SHP77 treated with DMSO at 0.1 percent for 48 hours (cell line): ENCODE measurements around the gene RNGTT.
"Not testable (repeated sequence)": the region's sequence is repeated elsewhere in the genome, so short reads cannot be mapped to it uniquely, and the experiment has no call there.

Experiments
- DNase-seq: peaks from one replicate; lab custom pipeline; 2025; lab: John Stamatoyannopoulos, UW

Gene RNGTT

DNA sequence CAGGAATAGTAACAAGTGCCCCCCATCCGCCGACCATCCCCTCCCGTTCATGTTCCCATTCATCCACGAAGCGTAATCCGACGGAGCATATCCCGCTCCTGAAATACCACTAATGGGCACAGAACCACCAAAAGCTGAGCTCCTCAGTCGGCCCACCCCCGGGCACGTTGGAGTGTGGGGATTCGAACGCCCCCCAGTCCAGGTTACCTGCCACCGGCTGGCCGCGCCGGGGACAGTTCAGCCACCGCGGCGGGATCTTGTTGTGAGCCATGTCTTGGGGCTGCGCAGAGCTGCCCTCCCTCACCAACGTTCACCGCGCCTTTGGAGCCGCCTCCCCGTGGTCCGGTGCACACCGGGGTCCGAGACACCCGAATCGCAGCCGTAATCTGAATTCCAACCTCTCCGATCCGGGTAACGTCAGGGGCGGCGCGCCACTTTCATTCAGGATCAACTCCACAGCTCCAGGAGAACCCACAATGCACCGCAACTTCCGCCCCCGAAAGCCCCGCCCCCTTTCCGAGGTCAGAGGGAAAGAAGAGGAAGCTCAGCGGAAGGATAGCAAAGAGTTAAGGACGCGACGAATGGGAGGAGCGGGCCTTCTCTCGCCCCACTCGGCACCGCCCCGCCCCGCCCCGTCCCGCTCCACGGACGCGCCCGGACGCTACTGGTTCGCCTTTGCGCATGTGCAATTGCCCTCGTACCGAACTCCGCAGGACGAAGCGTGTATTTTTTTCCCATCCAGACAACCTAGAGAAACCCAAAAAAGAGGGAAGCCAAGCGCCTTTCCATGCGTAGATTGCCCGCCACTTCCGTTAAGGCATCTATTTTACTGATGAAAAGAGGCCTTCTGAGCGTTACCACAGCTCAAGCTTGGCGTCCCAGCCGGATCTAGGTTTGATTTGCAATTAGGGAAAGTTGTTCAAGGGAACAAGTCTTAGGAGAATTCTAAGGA, at the start of gene RNGTT:
RNGTT (minus strand) TSS at position 480 of the 952 bp plus-strand sequence; CDS start at position 271, 209 bp downstream.
- peak; percentile 95 for DNase-seq

DNA sequence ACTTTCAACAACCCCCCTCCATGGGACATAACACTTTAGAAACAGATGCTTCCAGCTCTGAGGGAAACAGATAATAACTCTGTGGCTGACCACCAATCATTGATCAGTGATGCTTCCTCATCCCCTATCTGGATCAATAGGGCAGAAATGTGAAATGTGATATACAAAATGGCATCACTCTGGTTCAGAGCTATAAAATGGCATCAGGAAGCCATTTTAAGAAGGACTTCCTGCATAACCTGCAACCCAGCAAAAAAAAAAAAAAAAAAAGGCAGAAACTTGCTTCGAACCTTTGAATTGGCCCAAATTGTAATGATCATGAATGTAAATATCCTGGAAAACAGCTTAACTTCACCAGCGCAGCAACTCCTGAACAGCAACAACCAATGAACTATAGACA, 48.0 kb upstream of the RNGTT start:
- DNase-seq, result no peak

DNA sequence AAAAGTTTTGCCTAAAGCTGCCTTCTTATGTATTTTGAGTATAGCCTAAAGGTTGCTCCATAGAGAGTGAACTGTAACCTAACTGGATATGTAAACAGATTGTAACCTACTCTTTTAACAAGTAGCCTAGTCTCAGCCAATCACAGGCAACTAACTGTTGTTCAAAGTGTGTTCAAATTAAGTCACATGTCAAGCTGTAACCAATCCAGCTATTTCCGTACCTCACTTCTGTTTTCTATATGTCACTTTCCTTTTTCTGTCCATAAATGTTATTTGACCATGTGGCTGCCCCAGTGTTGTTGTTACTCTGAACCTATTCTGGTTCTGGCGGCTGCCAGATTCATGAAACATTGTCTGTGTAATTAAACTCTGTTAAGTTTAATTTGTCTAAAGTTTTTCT, 47.4 kb upstream of the RNGTT start:
- no peak for DNase-seq

DNA sequence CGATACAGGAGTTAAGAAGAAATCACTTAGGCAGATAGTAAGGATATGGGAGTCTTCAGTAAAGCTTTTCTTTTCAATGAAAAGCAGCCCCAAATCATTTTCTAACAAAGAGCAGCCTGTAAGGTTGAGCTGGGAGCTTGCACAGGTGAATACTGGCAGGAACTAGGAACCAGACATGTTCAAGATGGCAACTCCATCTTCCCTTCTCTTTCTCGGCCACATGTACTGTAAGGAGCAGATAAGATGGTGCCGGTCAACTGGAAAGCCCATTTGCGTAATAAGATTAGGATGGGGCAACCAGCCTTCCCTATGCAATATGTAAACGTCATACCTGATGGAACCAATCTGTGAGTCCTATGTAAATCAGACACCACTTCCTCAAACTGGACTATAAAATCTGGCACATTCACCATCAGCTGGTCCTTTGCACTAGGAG, 46.2 kb upstream of the RNGTT start:
- no peak for DNase-seq

DNA sequence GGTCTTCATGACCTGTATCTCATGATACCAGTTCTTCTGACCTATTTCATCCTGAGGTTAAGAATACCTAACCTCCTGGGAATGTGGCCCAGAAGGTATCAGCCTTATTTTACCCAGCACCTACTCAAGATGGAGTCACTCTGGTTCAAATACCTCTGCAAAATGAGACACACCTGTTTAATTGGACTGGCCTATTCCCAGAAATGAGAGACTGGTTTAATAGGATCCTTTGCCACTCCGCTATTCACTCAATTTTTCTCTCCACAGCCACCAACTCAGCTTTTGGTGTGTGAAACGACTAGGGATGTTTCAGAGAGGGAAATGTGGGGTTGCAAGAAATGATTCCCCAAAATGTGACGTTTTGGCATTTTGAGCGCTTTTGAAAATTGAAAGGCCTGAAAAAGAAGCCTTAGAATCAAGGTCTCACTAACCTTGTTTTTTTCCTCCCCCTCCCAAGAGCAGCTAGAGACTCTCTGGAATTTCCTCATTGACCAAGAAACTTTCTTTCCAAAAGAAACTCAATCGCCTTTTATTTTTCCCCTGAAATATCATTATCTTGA, 45.5 kb upstream of the RNGTT start:
- DNase-seq, result no peak

DNA sequence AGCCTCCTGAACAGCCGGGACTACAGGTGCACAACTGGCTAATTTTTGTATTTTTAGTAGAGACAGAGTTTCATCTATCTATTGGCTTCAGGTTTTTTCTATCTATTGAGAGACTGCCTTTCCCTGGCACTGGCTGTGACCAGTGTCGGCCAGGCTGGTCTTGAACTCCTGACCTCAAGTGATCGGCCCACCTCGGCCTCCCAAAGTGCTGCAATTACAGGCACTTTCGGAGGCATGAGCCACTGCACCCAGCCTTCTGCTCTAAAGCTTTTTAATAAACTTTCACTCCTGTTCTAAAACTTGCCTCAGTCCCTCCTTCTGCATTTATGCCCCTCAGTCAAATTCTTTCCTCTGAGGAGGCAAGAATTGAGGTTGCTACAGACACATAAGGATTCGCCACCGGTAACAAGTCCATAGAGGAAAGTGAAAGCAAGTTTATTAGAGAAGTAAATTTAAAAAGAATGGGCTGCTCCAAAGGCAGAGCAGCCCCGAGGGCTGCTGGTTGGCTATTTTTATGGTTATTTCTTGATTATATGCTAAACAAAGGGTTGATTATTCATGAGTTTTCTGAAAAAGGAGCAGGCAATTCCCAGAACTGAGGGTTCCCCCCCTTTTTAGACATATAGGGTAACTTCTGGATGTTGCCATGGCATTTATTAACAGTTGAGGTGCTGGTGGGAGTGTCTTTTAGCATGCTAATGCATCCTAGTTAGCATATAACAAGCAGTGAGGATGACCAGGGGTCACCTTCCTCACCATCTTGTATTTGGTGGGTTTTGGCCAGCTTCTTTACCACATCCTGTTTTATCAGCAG, 44.8 kb upstream of the RNGTT start:
- DNase-seq, result no peak

DNA sequence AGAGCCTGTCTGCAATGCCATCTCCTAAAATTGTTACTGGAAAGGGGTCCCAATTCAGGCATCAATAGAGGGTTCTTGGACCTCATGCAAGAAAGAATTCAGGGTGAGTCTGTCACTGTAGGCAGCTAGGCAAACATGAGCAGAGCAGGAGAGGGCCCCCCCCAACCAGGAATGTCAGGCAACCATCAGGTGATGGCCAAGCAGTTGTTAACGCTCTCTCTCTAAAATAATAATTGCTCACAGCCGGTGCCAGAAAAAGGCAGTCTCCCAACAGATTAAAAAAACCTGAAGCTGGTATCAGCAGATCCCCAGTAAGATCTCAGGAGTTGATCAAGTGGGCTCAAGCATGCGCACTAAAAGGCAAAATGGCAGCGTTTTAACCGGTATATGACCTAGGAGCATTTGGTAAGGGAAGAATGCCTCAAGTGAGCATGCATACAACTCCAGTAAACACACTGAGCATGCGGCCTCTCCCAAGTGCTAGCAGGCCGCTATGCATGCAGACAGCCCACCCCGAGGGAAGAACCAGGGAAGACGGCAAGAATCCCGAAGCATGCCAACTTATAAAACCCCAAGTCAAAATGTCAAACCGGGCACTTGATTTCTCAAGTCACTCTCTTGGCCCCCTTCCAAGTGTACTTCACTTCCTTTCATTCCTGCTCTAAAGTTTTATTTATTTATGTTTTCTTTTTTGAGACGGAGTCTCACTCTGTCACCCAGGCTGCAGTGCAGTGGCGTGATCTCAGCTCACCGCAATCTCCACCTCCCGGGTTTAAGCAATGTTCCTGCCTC, 44.0 kb upstream of the RNGTT start:
- DNase-seq, result no peak

DNA sequence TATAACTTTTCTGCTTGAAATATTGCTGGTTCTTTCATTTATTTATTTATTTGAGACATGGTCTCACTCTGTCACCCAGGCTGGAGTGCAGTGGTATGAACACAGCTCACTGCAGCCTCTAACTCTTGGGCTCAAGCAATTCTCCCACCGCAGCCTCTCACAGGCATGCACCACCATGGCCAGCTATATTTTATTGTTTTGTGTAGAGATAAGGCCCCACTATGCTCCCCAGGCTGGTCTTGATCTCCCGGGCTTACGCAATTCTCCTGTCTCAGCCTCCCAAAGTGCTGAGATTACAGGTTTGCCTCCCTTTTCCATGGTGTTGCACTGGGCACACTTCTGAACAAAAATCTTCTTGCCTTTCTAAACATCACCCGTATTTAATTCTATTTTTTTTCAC, 39.1 kb upstream of the RNGTT start:
- DNase-seq, result no peak

DNA sequence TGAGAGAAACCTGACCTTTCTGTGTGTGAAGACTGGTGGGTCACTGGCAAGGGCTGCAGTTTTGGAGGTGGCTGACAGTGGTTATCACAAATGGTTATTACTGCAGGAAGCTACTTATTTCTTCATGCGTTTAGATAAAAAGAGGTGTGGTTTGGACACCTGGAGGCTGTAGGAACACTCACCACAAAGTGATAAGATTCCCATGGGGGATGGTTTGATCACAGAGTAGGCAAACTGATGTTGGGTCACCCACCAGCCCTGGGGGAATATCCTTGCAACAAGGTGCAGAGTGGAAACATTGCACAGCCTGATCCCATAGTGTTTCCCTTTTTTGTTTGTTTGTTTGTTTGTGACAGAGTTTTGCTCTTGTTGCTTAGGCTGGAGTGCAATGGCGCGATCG, 33.9 kb upstream of the RNGTT start:
- no peak for DNase-seq

DNA sequence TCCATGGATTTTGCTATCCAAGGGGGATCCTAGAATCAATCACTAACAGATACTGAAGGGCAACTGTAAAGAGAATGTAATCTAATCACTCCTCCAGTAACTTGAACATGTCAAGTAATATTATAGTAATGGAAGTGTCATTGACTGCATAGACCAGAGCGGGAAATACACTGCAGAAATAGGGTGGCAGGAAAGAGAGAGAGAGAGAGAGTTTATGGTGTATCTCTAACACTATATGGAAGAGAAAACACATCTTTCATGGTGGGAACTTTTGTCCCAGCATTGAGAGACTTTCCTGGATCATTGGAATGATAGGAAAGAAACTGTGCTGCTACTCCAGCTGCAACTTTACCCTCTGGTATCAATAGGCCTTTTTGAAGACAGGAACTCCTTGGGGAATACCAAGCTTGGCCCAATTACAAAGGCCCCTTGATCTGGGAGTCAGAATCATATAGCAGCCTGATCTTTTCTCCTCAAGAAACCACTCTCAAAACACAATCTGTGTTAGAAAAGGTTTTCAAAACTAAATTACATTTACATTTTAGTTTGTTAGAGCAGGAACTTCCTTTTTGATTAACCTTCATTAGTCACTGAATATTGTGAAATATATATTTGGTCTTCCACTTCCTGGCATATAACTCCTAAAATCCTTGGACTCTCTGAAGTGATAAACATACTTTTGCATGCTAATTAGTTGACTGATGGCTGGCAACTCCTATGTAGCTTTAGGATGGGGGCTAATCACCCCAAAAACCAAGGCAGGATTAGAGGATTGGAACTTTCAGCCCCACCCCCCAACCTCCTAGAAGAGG, 29.5 kb upstream of the RNGTT start:
- no peak for DNase-seq

DNA sequence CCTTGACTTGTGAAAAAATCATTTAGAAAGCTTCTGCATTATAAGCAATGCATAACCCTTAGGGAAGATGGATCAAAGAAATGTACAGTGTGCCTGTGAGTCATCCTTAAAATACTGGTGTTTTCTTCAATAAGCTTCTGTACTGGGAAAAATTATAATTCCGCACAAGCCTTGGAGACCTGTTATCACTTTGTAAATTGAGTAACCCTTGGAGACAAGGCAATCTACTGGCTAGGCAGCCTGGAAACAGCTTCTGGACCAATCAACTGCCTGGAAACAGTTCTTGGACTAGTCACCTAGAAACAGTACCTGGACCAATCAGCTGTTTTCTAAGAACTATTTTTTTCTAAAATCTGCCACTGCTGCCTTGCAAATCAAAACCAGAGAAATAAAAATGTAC, 25.8 kb upstream of the RNGTT start:
- DNase-seq, result no peak

DNA sequence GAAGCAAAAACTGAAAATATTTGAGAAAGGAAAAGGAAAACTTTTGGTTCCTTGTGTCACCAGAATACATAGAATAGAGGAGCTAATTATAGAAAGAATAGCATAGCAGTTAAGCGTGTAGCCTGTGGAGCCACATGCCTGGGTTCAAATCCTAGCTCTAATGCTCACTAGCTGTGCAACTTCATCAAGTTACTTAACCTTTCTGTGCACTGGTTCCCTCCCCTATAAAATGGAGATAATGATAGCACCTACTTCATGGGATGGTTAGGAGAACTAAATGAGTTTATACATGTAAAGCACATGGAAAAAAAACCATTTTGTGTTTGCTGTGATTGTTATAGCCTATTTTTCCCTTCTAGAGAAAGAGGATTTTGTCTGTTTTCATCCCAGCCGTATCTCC, 24.5 kb upstream of the RNGTT start:
- no peak for DNase-seq

DNA sequence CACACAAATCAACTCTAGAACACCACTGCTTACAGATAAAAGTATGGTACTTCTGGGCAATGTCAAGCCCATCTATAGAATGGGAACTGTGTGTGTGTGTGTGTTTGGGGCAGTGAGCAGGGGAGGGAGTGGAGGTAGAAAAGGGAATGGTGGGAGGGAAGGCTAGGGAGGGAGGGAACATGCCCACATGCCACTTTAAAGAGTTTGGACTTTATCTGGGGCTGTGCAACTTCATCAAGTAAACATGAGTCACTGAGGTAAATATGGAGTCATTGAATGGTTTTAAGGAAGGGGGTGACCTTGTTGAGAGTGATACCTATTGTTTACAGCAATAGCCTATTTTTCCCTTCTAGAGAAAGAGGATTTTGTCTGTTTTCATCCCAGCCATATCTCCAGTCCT, 22.5 kb upstream of the RNGTT start:
- no peak for DNase-seq

DNA sequence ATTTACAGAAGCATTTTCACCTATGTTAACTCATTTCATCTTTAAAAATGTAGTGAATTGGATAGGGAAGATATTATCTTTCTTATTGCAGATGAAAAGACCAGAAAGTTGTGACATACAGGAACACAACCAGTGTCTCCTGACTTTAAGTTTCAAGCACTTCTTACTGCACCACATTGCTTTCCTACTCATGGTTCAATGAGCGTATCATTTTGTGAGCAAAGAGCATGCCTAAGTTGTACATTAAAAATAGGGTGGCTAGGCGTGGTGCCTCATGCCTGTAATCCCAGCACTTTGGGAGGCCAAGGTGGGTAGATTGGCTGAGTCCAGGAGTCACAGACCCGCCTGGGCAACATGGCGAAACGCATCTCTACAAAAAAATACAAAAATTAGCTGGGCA, 21.2 kb upstream of the RNGTT start:
- DNase-seq, result no peak

DNA sequence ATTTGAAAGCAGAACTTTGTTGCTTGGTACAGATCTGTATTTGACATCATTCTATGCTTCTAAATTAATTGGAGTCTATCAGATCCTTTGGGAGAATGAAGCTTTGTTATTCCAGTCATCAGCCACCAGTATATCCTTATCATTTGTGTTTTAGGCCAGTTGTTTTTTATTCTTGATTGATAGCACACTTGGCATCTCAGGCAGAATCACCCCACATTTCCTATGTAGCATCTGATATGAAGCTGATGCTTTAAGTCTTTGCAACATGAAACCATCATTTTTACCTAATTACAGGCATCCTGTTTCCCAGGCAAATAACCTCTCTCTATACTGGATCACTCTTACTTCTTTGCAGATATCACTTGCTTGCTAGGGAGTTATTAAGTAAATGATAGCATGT, 20.7 kb upstream of the RNGTT start:
- DNase-seq, result no peak

DNA sequence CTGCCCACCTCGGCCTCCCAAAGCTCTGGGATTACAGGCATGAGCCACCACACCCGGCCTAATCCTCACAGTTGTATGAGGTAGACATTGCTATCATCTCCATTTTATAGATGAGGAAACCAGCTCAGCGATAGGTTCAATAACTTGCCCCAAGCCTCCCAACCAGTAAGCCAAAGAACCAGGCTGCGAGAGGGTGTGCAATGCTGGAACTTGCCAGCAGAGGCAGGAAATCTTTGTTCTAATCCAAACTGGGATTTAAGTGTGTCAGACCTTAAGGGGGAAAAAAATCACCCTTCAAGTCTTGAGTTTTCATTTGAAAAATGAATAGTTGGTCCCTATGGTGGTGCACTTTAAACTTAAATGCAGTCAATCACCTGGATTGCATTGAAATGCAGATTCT, 20.1 kb upstream of the RNGTT start:
- peak; percentile 22 for DNase-seq

DNA sequence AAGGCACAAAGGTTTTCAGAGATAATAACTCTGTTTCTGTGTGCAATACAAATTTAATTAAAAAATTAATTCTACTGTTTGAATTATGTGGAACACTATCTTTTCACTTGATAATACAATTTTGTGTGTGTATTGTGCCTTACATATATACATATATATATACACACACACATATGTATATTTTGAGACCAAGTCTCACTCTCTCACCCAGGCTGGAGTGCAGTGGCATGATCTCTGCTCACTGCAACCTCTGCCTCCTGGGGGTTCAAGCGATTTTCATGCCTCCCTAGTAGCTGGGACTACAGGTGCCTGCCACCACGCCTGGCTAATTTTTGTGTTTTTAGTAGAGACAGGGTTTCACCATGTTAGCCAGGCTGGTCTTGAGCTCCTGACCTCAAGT, 19.7 kb upstream of the RNGTT start:
- DNase-seq, result not testable (repeated sequence)

DNA sequence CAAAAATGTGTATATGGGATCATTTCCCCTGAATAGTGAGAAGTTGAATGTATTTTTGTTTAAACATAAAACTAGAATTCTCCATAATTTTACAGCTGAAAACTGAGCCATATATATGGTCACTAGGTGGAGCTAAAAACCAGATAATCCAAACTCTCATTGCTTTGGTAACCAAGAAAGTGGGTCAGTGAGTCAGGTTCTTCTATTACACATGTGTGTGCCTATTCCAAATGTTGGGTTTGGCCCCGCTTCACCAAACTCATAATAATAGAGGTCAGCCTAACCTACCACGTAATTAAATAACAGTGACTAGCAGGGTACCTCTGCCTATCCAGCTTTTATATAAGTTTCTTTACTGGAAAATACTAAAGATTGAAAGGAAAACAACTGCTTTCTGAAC, 19.3 kb upstream of the RNGTT start:
- DNase-seq, result peak; percentile 21

DNA sequence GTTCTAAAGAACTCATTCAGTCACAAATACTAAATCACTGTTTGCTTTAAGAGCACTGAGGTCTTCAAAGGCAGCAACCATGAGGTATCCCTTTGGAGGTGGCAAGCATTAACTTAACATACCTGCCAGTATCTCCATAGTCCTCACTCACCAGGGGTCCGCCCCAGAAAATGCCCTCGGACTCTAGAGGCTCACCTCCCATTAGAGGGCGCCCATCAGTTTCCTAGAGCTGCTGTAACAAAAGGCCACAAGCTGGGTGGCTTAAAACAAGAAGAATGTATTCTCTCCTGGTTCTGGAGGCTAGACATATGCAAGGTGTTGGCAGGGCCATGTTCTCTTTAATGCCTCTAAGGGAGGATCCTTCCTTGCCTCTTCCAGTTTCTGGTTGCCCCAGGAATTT, 12.0 kb upstream of the RNGTT start:
- DNase-seq, result no peak

DNA sequence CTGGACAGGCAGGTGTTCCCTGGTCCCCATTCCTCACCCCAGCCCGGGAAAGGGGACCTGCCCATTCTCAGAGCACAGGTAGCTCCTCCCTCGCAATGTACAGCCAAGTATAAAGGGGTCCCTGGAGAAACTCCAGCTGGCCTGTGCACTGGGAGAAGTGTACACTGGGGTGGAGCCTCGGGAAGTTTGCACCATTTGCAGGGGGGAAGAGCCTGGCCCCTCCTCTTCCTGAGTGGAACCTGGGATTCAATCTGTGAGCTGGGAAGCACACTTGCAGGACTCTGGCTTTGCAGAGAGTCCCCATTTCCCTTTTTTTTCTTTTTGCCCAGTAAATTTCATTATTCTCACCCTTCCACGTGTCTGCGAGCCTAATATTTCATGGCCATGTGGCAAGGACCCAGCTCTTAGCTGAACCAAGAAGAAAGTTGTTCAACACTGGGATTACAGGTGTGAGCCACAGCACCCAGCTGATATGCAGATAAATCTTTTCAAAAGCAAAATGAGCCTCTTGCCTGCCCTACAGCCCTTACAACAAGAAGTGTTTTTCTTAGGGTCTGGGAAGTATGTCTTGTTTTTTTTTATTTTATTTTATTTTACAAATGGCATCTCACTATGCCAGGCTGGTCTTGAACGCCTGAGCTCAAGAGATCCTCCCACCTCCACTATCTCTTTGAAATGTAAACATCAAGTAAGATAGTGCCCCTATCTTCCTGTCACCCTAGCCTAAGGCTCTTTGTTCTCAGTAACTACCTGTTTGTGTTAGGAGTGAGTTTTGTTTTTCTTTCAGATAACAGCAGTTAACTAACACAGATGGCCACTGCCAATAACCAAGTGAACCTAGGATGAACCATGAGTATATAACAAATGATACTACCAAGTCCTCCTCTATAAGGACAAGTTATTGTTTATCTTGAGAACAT, 9.3 kb upstream of the RNGTT start:
- DNase-seq, result no peak
